Endothelial cell of umbilical vein (primary cell): ENCODE results near the gene PCNA. TPM values are rescaled to one million over a fixed set of nuclear protein-coding genes. Genes with fewer than 3 reads are reported as not detected.

Source experiments
- BruUV-seq: library from RNA; stranded (reverse); fragments of 400-500 nt; replicated peaks from 2 replicates; lab custom pipeline; 2021; lab: Mats Ljungman, UMichigan
- CTCF ChIA-PET: fragments of 300-600, 350-600 bp; sonication (Branson Sonifier 250); formaldehyde crosslinking; loops from one replicate; lab custom pipeline; 2021; ENCODE audit warnings: antibody characterized with exemption, inconsistent platforms; lab: Charles Lee
- POLR2A ChIA-PET: fragments of 300-600, 350-600 bp; sonication (Branson Sonifier 250); formaldehyde crosslinking; loops from one replicate; lab custom pipeline; 2021; ENCODE audit warnings: antibody characterized with exemption, inconsistent platforms; lab: Charles Lee
- DNase-seq: peaks from one replicate; pipeline ENCODE4 v3.0.0-alpha.2; 2011; ENCODE audit warnings: low read depth, low spot score
- FAIRE-seq: peaks from 2 replicates; lab custom pipeline; 2011; peaks lifted over from hg19 to GRCh38; lab: Jason Lieb, UNC
- H2AFZ ChIP-seq: 2 replicates; pipeline ENCODE4 v1.6.0; 2012; ENCODE audit warnings: low read depth, low read length, control low read depth, inconsistent platforms
- H3K27ac ChIP-seq: 2 replicates; pipeline ENCODE4 v1.5.1; 2011; ENCODE audit warnings: low read depth, mild to moderate bottlenecking, control low read depth, low read length, moderate library complexity; ENCODE audit not compliant: insufficient read depth
- H3K27me3 ChIP-seq, 2 experiments: 2 replicates each; pipeline versions ENCODE4 v1.6.0 to v1.6.1; 2011; ENCODE audit warnings: low read length in 2 of 2, mixed read lengths in 1 of 2; ENCODE audit not compliant: control insufficient read depth in 2 of 2, insufficient read depth in 2 of 2
- H3K36me3 ChIP-seq, 2 experiments: 2 replicates in 1 of 2; 3 replicates in 1 of 2; pipeline ENCODE4 v1.5.1; 2011; ENCODE audit warnings: low read length in 2 of 2, mild to moderate bottlenecking in 1 of 2, moderate library complexity in 1 of 2; ENCODE audit not compliant: control insufficient read depth in 2 of 2, insufficient read depth in 2 of 2; ENCODE audit errors: extremely low read depth in 1 of 2
- H3K4me1 ChIP-seq: 3 replicates; pipeline ENCODE4 v1.5.1; 2011; ENCODE audit warnings: mild to moderate bottlenecking, low read length; ENCODE audit not compliant: control insufficient read depth, insufficient read depth; ENCODE audit errors: extremely low read depth
- H3K4me2 ChIP-seq: 2 replicates; pipeline ENCODE4 v1.6.1; 2011; ENCODE audit warnings: low read length, control low read depth, mixed read lengths; ENCODE audit not compliant: insufficient read depth
- H3K4me3 ChIP-seq, 3 experiments: fragments of 200-600 bp in 1 of 3; sonication (generic), shearing (Covaris generic) in 1 of 3; replicated peaks in 1 of 3; 2 replicates each; pipeline ENCODE4 v1.5.1; 2011 to 2016; ENCODE audit warnings: control low read depth in 3 of 3, low read length in 3 of 3, mild to moderate bottlenecking in 2 of 3, inconsistent platforms in 1 of 3, low read depth in 1 of 3, moderate library complexity in 1 of 3; ENCODE audit not compliant: insufficient read depth in 1 of 3
- H3K79me2 ChIP-seq: 2 replicates; pipeline ENCODE4 v1.6.0; 2012; ENCODE audit warnings: low read length, inconsistent platforms; ENCODE audit not compliant: control insufficient read depth, insufficient read depth
- H3K9ac ChIP-seq: replicated peaks from 2 replicates; pipeline ENCODE3; 2011; ENCODE audit warnings: low read length, control low read depth; ENCODE audit not compliant: insufficient read depth; ENCODE audit errors: extremely low read depth
- H3K9me1 ChIP-seq: replicated peaks from 3 replicates; pipeline ENCODE4 v1.6.0; 2011; ENCODE audit warnings: mild to moderate bottlenecking, low read length; ENCODE audit not compliant: control insufficient read depth, insufficient read depth; ENCODE audit errors: extremely low read depth
- H3K9me3 ChIP-seq: replicated peaks from 2 replicates; pipeline ENCODE4 v1.5.1; 2012; ENCODE audit warnings: low read length, inconsistent platforms; ENCODE audit not compliant: control insufficient read depth, insufficient read depth
- H4K20me1 ChIP-seq: replicated peaks from 2 replicates; pipeline ENCODE3; 2011; ENCODE audit warnings: mild to moderate bottlenecking, low read length; ENCODE audit not compliant: control insufficient read depth, insufficient read depth; ENCODE audit errors: extremely low read depth
- CTCF ChIP-seq, 2 donors: IDR thresholded peaks; 1 replicate in 1 of 2; 2 replicates in 1 of 2; pipeline ENCODE4 v1.5.1; 2011; ENCODE audit warnings: low read length in 2 of 2, mild to moderate bottlenecking in 2 of 2, moderate library complexity in 2 of 2, control low read depth in 1 of 2, inconsistent platforms in 1 of 2, low read depth in 1 of 2; ENCODE audit not compliant: insufficient read depth in 1 of 2; ENCODE audit errors: extremely low read depth in 1 of 2
- EZH2 ChIP-seq: IDR thresholded peaks from 2 replicates; pipeline ENCODE4 v1.6.1; 2012; ENCODE audit warnings: borderline replicate concordance, low read depth, mild to moderate bottlenecking, moderate library complexity, low read length, inconsistent platforms; ENCODE audit not compliant: severe bottlenecking
- FOS ChIP-seq: IDR thresholded peaks from 2 replicates; pipeline ENCODE4 v1.6.1; 2011; ENCODE audit warnings: mild to moderate bottlenecking, low read length, moderate library complexity, borderline replicate concordance; ENCODE audit not compliant: insufficient read depth
- GATA2 ChIP-seq: IDR thresholded peaks from 2 replicates; pipeline ENCODE4 v1.7.0; 2011; ENCODE audit warnings: low read depth, mild to moderate bottlenecking, moderate library complexity, mixed read lengths, low read length; ENCODE audit not compliant: insufficient read length, insufficient read depth
- JUN ChIP-seq: IDR thresholded peaks from 2 replicates; pipeline ENCODE4 v1.6.1; 2011; ENCODE audit warnings: borderline replicate concordance, low read depth; ENCODE audit not compliant: insufficient read length, insufficient read depth
- MYC ChIP-seq: IDR thresholded peaks from one replicate; pipeline ENCODE4 v1.6.1; 2011; ENCODE audit warnings: mild to moderate bottlenecking, low read depth, low read length
- POLR2A ChIP-seq: IDR thresholded peaks from 2 replicates; pipeline ENCODE4 v1.6.1; 2012; ENCODE audit warnings: low read depth, mild to moderate bottlenecking, control low read depth, low read length
- dilution Hi-C: fragments of 300-500 bp; cut with MboI; formaldehyde crosslinking; loops from one replicate; pipeline ENCODE4 v1.15.0; 2019; ENCODE audit warnings: low sequenced_read_pairs; ENCODE audit not compliant: extremely low pct_ligation_motif_present
- intact Hi-C: fragments of 100-400 bp; cut with micrococcal nuclease; formaldehyde crosslinking; loops from one replicate; pipeline ENCODE4 v1.10.0; 2022
- polyA plus RNA-seq, 4 experiments: library from polyadenylated mRNA; depleted of rRNA in 3 of 4; stranded (reverse) in 3 of 4; unstranded in 1 of 4; fragments of >200 nt; gene quantifications; 2 replicates each; pipeline versions ENCODE4 v1.2.1 to v1.2.3, GENCODE V29; 2011 to 2012; ENCODE audit warnings: missing spikeins in 1 of 4
- total RNA-seq: library from RNA; stranded (reverse); gene quantifications from 2 replicates; pipeline ENCODE4 v1.2.3, GENCODE V29; 2021

PCNA gene
- total and polyA plus RNA-seq, 2 donors (not counting 3 experiments of a cell fraction or from before 2014, with no cell fraction given), result 175 to 295 TPM

- Histone ChIP-seq H4K20me1 (no peaks in the 10 kb centered on the region), H3K9ac (no peak overlapping the region), H3K27me3 (no peaks in the 10 kb centered on the region), H3K4me3 (no peak overlapping the region), H3K9me1 (no peaks in the 10 kb centered on the region), H2AFZ (no peak overlapping the region), H3K79me2 (peaks cover 28% of the 10 kb centered on the region), H3K36me3 (no peaks in the 10 kb centered on the region), H3K4me1 (no peaks in the 10 kb centered on the region), H3K4me2 (no peak overlapping the region), H3K9me3 (no peaks in the 10 kb centered on the region), H3K27ac (no peak overlapping the region)
- dilution Hi-C loops, result no loop called here
- ChIA-PET CTCF (interaction anchor here (2.4 kb wide), 1 partner anchor 58 kb away, joined by 8 read pairs; no protein-coding TSS in a partner anchor), POLR2A (no interaction called here)
- TF ChIP-seq GATA2 (no peak), EZH2 (no peak), JUN (no peak), FOS (no peak), POLR2A (no peak), MYC (no peak), CTCF (IDR thresholded peaks at IDR 0.05; ENCODE audit: extremely low read depth in 1 of 2, insufficient read depth in 1 of 2, low read depth in 1 of 2, low read length in 2 of 2) (no peak)
- intact Hi-C loops, result no loop called here
- BruUV-seq, result no TSS peak
- DNase-seq, result no peak
- no peak for FAIRE-seq
Measured at GRCh38 chr20:5133998-5134397, 14.2 kb upstream of the PCNA start.
